Neural cell (in vitro differentiated cells): Measurements from ENCODE around the gene DNHD1. TPM values are rescaled to one million over a fixed set of nuclear protein-coding genes. Genes with fewer than 3 reads are reported as not detected.

Source experiments
- H2AFZ ChIP-seq: fragments of 200-600, 300-800 bp; sonication (generic), shearing (Covaris generic); 2 replicates; pipeline ENCODE4 v1.6.0; 2014; ENCODE audit warnings: low read depth, mild to moderate bottlenecking, antibody characterized with exemption, low read length, moderate library complexity
- H3F3A ChIP-seq: fragments of 200-600 bp; shearing (Covaris generic); 2 replicates; pipeline ENCODE4 v1.6.1; 2016; ENCODE audit warnings: mild to moderate bottlenecking, moderate library complexity, mixed read lengths, antibody characterized with exemption, low read length; ENCODE audit not compliant: insufficient read depth, poor library complexity, severe bottlenecking
- H3K27ac ChIP-seq: fragments of 200-600, 300-800 bp; sonication (generic), shearing (Covaris generic); 2 replicates; pipeline ENCODE4 v1.5.1; 2014; ENCODE audit warnings: mild to moderate bottlenecking, low read length, moderate library complexity
- H3K27me3 ChIP-seq: fragments of 300-800, 200-600 bp; sonication (generic), shearing (Covaris generic); 2 replicates; pipeline ENCODE4 v1.6.0; 2014; ENCODE audit warnings: mild to moderate bottlenecking, low read depth, low read length, moderate library complexity; ENCODE audit not compliant: insufficient read depth
- H3K36me3 ChIP-seq: fragments of 300-800, 200-600 bp; sonication (generic), shearing (Covaris generic); 2 replicates; pipeline ENCODE4 v1.5.1; 2014; ENCODE audit warnings: mild to moderate bottlenecking, antibody characterized with exemption, low read length, moderate library complexity; ENCODE audit not compliant: insufficient read depth
- H3K4me2 ChIP-seq: fragments of 300-800, 200-600 bp; sonication (generic), shearing (Covaris generic); 2 replicates; pipeline ENCODE4 v1.6.0; 2014; ENCODE audit warnings: mild to moderate bottlenecking, low read length
- H3K4me3 ChIP-seq: fragments of 300-800, 200-600 bp; sonication (generic), shearing (Covaris generic); 2 replicates; pipeline ENCODE4 v1.5.1; 2014; ENCODE audit warnings: mild to moderate bottlenecking, low read length, moderate library complexity
- H3K79me2 ChIP-seq: fragments of 200-600 bp; shearing (Covaris generic); replicated peaks from 2 replicates; pipeline ENCODE4 v1.6.0; 2014; ENCODE audit warnings: mild to moderate bottlenecking, low read length, moderate library complexity; ENCODE audit not compliant: insufficient read depth
- H3K9ac ChIP-seq: fragments of 300-800, 200-600 bp; sonication (generic), shearing (Covaris generic); 2 replicates; pipeline ENCODE4 v1.6.1; 2016; ENCODE audit warnings: mild to moderate bottlenecking, low read length, mixed read lengths
- H3K9me2 ChIP-seq: fragments of 200-600 bp; shearing (Covaris generic); 2 replicates; pipeline ENCODE4 v1.6.1; 2016; ENCODE audit warnings: mild to moderate bottlenecking, low read length, mixed read lengths; ENCODE audit not compliant: insufficient read depth
- H3K9me3 ChIP-seq: fragments of 200-600, 300-800 bp; sonication (generic), shearing (Covaris generic); 2 replicates; pipeline ENCODE4 v1.6.1; 2016; ENCODE audit warnings: mild to moderate bottlenecking, mixed run types, low read length, moderate library complexity, mixed read lengths
- H4K20me1 ChIP-seq: fragments of 200-600 bp; shearing (Covaris generic); 2 replicates; pipeline ENCODE4 v1.6.1; 2016; ENCODE audit warnings: mild to moderate bottlenecking, mixed run types; ENCODE audit not compliant: insufficient read depth
- EP300 ChIP-seq: fragments of 450-650 bp; conservative IDR thresholded peaks from 2 replicates; pipeline ENCODE4 v1.6.1; 2014; ENCODE audit warnings: antibody characterized with exemption, mild to moderate bottlenecking, moderate library complexity; ENCODE audit not compliant: poor library complexity, severe bottlenecking
- EZH2 ChIP-seq: fragments of 200-600, 300-800 bp; shearing (Covaris generic), sonication (generic); IDR thresholded peaks from 2 replicates; pipeline ENCODE4 v1.6.1; 2014; ENCODE audit warnings: antibody characterized with exemption, low read length, borderline replicate concordance, mild to moderate bottlenecking; ENCODE audit not compliant: insufficient read depth, poor library complexity, severe bottlenecking
- MXI1 ChIP-seq: fragments of 450-650 bp; conservative IDR thresholded peaks from 2 replicates; pipeline ENCODE4 v1.6.1; 2014; ENCODE audit warnings: antibody characterized with exemption, mild to moderate bottlenecking; ENCODE audit not compliant: poor library complexity, severe bottlenecking
- POLR2AphosphoS5 ChIP-seq: IDR thresholded peaks from 2 replicates; pipeline ENCODE4 v1.6.1; 2012
- RAD21 ChIP-seq: fragments of 450-650 bp; conservative IDR thresholded peaks from 2 replicates; pipeline ENCODE4 v1.6.1; 2014; ENCODE audit warnings: antibody characterized with exemption, mild to moderate bottlenecking, moderate library complexity
- SMC3 ChIP-seq: fragments of 450-650 bp; conservative IDR thresholded peaks from 2 replicates; pipeline ENCODE4 v1.6.1; 2014; ENCODE audit warnings: antibody characterized with exemption, mild to moderate bottlenecking, moderate library complexity; ENCODE audit not compliant: poor library complexity
- TAF1 ChIP-seq: IDR thresholded peaks from 2 replicates; pipeline ENCODE4 v1.6.1; 2012; ENCODE audit warnings: low read depth
- polyA plus RNA-seq: library from polyadenylated mRNA; depleted of rRNA; stranded (reverse); fragments of >200 nt; gene quantifications from 2 replicates; pipeline ENCODE4 v1.2.3, GENCODE V29; 2014
- TF ChIP-seq, protein P1 (sequence below): IDR thresholded peaks from 2 replicates; pipeline ENCODE4 v1.6.1; 2012; ENCODE audit warnings: borderline replicate concordance
- TF ChIP-seq, protein P2 (sequence below): fragments of 450-650 bp; IDR thresholded peaks from 2 replicates; pipeline ENCODE4 v1.5.1; 2014; ENCODE audit warnings: antibody characterized with exemption, mild to moderate bottlenecking, moderate library complexity; ENCODE audit not compliant: poor library complexity, severe bottlenecking

Gene DNHD1
- polyA plus RNA-seq, 1 donor from 2014 or later = 5.1 TPM

DNA sequence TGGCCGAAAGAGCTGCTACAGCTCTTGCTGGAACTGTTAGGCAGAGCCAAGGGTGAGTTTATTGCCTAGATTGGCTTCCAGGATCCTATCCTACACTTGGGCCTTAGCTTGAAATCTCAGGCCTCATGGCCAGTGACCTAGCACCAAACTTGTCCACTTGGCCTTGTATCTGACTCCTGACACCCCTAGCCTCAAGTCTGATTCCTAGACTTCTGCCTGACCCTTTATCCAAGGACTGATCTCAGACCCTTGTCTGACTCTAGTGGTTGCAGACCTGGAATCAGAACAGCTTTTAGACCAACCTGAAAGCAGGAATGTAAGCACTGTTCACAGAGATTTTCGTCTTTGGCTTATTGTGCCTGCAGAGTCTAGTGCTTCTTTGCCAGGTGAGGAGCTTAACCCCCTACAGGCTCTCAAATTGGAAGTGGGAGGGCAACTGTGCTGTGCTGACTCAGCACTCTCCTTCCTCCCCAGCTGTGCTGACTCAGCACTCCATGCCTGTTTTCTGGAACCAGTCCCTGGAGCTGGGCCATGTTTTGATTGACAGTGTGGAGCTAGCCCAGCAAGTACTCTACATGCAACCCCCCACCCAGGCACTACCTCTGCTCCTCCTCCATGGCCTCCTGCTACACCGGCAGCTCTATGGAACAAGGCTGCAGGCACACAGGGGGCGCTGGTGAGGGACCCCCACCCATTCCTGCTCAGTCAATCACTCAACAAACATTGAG lies 71.3 kb downstream of the DNHD1 start (continued):
- TF ChIP-seq TAF1 (no peak), POLR2AphosphoS5 (no peak), RAD21 (no peak), SMC3 (no peak)

DNA sequence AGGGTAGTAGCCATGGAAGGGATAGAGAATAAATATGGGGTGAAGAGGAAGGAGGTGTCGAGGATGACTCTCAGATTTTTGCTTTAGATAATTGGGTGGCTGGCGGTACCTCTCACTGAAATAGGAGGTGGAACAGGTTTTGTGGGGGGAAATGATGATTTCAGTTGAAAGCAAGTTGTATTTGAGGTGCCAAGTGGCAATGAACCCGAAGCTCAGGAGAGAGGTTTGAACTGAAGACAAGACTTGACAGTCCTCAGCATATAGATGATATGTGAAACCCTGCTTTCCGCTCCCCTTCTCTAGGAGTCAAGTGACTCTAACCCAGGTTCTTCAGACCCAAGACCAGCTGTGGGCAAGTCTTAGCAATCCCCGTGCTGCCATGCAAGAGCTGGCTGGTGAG lies 72.6 kb downstream of the DNHD1 start:
- H3K9me2 ChIP-seq = no peaks in the 10 kb centered on the region
- no peak overlapping the region for H3K4me3 ChIP-seq
- TF ChIP-seq SMC3 (no peak), EP300 (no peak), MXI1 (no peak), POLR2AphosphoS5 (no peak), RAD21 (no peak), EZH2 (no peak), TAF1 (no peak)
- TF ChIP-seq, protein P1, sequence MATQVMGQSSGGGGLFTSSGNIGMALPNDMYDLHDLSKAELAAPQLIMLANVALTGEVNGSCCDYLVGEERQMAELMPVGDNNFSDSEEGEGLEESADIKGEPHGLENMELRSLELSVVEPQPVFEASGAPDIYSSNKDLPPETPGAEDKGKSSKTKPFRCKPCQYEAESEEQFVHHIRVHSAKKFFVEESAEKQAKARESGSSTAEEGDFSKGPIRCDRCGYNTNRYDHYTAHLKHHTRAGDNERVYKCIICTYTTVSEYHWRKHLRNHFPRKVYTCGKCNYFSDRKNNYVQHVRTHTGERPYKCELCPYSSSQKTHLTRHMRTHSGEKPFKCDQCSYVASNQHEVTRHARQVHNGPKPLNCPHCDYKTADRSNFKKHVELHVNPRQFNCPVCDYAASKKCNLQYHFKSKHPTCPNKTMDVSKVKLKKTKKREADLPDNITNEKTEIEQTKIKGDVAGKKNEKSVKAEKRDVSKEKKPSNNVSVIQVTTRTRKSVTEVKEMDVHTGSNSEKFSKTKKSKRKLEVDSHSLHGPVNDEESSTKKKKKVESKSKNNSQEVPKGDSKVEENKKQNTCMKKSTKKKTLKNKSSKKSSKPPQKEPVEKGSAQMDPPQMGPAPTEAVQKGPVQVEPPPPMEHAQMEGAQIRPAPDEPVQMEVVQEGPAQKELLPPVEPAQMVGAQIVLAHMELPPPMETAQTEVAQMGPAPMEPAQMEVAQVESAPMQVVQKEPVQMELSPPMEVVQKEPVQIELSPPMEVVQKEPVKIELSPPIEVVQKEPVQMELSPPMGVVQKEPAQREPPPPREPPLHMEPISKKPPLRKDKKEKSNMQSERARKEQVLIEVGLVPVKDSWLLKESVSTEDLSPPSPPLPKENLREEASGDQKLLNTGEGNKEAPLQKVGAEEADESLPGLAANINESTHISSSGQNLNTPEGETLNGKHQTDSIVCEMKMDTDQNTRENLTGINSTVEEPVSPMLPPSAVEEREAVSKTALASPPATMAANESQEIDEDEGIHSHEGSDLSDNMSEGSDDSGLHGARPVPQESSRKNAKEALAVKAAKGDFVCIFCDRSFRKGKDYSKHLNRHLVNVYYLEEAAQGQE = no peak
- TF ChIP-seq, protein P2, sequence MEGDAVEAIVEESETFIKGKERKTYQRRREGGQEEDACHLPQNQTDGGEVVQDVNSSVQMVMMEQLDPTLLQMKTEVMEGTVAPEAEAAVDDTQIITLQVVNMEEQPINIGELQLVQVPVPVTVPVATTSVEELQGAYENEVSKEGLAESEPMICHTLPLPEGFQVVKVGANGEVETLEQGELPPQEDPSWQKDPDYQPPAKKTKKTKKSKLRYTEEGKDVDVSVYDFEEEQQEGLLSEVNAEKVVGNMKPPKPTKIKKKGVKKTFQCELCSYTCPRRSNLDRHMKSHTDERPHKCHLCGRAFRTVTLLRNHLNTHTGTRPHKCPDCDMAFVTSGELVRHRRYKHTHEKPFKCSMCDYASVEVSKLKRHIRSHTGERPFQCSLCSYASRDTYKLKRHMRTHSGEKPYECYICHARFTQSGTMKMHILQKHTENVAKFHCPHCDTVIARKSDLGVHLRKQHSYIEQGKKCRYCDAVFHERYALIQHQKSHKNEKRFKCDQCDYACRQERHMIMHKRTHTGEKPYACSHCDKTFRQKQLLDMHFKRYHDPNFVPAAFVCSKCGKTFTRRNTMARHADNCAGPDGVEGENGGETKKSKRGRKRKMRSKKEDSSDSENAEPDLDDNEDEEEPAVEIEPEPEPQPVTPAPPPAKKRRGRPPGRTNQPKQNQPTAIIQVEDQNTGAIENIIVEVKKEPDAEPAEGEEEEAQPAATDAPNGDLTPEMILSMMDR = no peak

DNA sequence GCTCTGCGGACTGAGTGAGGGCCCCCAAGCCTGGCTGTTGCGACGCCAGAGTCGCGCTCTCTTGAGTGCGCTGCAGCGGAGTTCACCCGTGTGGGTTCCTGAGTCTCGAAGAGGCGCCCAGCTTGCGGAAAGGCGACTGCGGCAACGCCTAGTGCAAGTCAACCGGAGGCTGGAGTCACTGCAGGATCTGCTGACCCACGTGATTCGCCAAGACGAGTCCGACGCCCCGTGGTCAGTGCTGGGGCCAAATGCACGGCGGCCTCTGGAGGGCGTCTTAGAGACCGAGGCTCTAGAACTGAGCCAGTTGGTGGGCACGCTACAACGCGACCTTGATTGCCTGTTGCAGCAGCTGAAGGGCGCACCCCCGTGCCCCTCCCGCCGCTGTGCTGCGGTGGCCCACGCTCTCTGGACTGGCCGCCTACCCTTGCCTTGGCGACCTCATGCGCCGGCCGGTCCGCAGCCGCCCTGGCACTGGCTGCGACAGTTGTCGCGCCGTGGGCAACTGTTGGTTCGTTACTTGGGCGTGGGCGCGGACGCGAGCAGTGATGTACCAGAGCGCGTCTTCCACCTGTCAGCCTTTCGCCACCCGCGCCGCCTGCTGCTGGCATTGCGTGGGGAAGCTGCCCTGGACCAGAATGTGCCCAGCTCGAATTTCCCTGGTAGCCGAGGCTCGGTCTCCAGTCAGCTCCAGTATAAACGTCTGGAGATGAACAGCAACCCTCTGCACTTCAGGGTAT lies 73.8 kb downstream of the DNHD1 start:
- Histone ChIP-seq H3K9me2 (no peaks in the 10 kb centered on the region), H3K27ac (no peak overlapping the region), H3K4me2 (no peak overlapping the region), H3K79me2 (no peaks in the 10 kb centered on the region), H2AFZ (no peak overlapping the region), H3K4me3 (no peak overlapping the region), H3K9ac (no peak overlapping the region), H4K20me1 (no peaks in the 10 kb centered on the region), H3K36me3 (no peaks in the 10 kb centered on the region), H3K27me3 (no peaks in the 10 kb centered on the region), H3K9me3 (no peaks in the 10 kb centered on the region), H3F3A (no peaks in the 10 kb centered on the region)
- TF ChIP-seq EP300 (no peak), RAD21 (no peak), SMC3 (no peak), TAF1 (no peak), EZH2 (no peak), POLR2AphosphoS5 (no peak), MXI1 (no peak)
- TF ChIP-seq, protein P2 = no peak
- TF ChIP-seq, protein P1 = no peak

More for the DNA sequence above, 72.6 kb downstream of the DNHD1 start:
- no peak overlapping the region for H3K9ac ChIP-seq
- no peaks in the 10 kb centered on the region for H3K79me2 ChIP-seq
- no peaks in the 10 kb centered on the region for H3F3A ChIP-seq
- no peak overlapping the region for H3K27ac ChIP-seq
- no peaks in the 10 kb centered on the region for H3K9me3 ChIP-seq
- H3K27me3 ChIP-seq = no peaks in the 10 kb centered on the region
- no peaks in the 10 kb centered on the region for H4K20me1 ChIP-seq
- H2AFZ ChIP-seq = no peak overlapping the region
- H3K36me3 ChIP-seq = no peaks in the 10 kb centered on the region
- H3K4me2 ChIP-seq = no peak overlapping the region
